Astrocyte (in vitro differentiated cells and primary cell): ENCODE results near the gene F8. TPM values are rescaled to one million over a fixed set of nuclear protein-coding genes. Genes with fewer than 3 reads are reported as not detected.

Source experiments
- DNase-seq: peaks from one replicate; pipeline ENCODE4 v3.0.0-alpha.2; 2010; ENCODE audit warnings: low read depth
- FAIRE-seq: peaks from 2 replicates; lab custom pipeline; 2011; peaks lifted over from hg19 to GRCh38; lab: Jason Lieb, UNC
- H2AFZ ChIP-seq: 2 replicates; pipeline ENCODE4 v1.6.0; 2012; ENCODE audit warnings: low read depth, low read length, inconsistent platforms
- H3K27ac ChIP-seq: 2 replicates; pipeline ENCODE4 v1.5.1; 2011; ENCODE audit warnings: low read depth, low read length, inconsistent platforms
- H3K27me3 ChIP-seq: 2 replicates; pipeline ENCODE4 v1.6.0; 2011; ENCODE audit warnings: low read length, inconsistent platforms; ENCODE audit not compliant: insufficient read depth
- H3K36me3 ChIP-seq: 2 replicates; pipeline ENCODE4 v1.5.1; 2011; ENCODE audit warnings: low read length, inconsistent platforms; ENCODE audit not compliant: insufficient read depth
- H3K4me1 ChIP-seq: 2 replicates; pipeline ENCODE4 v1.5.1; 2011; ENCODE audit warnings: low read length, inconsistent platforms; ENCODE audit not compliant: insufficient read depth
- H3K4me2 ChIP-seq: 2 replicates; pipeline ENCODE4 v1.6.0; 2012; ENCODE audit warnings: low read length, inconsistent platforms
- H3K4me3 ChIP-seq: 2 replicates; pipeline ENCODE4 v1.5.1; 2011; ENCODE audit warnings: low read depth, mild to moderate bottlenecking, low read length, inconsistent platforms; ENCODE audit not compliant: insufficient read depth
- H3K79me2 ChIP-seq: 2 replicates; pipeline ENCODE4 v1.6.0; 2012; ENCODE audit warnings: mild to moderate bottlenecking, low read length, inconsistent platforms; ENCODE audit not compliant: insufficient read depth
- H3K9ac ChIP-seq: 2 replicates; pipeline ENCODE4 v1.6.0; 2012; ENCODE audit warnings: mild to moderate bottlenecking, low read length, inconsistent platforms
- H3K9me3 ChIP-seq: 2 replicates; pipeline ENCODE4 v1.5.1; 2012; ENCODE audit warnings: low read depth, mild to moderate bottlenecking, low read length, inconsistent platforms; ENCODE audit not compliant: insufficient read depth
- H4K20me1 ChIP-seq: 2 replicates; pipeline ENCODE4 v1.6.0; 2012; ENCODE audit warnings: low read length, inconsistent platforms; ENCODE audit not compliant: insufficient read depth
- H3K27ac Mint-ChIP-seq: one replicate; pipeline ENCODE4 v1.8.0; 2021; ENCODE audit warnings: mild to moderate bottlenecking, mixed read lengths; ENCODE audit not compliant: unreplicated experiment
- H3K27me3 Mint-ChIP-seq: one replicate; pipeline ENCODE4 v1.8.0; 2021; ENCODE audit warnings: low read depth, mixed read lengths; ENCODE audit not compliant: unreplicated experiment
- H3K36me3 Mint-ChIP-seq: one replicate; pipeline ENCODE4 v1.8.0; 2021; ENCODE audit warnings: low read depth, mixed read lengths; ENCODE audit not compliant: unreplicated experiment
- H3K4me1 Mint-ChIP-seq: one replicate; pipeline ENCODE4 v1.8.0; 2021; ENCODE audit warnings: low read depth, mixed read lengths; ENCODE audit not compliant: unreplicated experiment
- H3K4me3 Mint-ChIP-seq: one replicate; pipeline ENCODE4 v1.8.0; 2021; ENCODE audit warnings: mild to moderate bottlenecking, moderate library complexity, mixed read lengths; ENCODE audit not compliant: unreplicated experiment
- H3K9me3 Mint-ChIP-seq: one replicate; pipeline ENCODE4 v1.8.0; 2021; ENCODE audit warnings: mild to moderate bottlenecking, mixed read lengths; ENCODE audit not compliant: unreplicated experiment
- EZH2 ChIP-seq: IDR thresholded peaks from 2 replicates; pipeline ENCODE4 v1.6.1; 2012; ENCODE audit warnings: mild to moderate bottlenecking, low read length, inconsistent platforms; ENCODE audit not compliant: insufficient read depth
- total RNA-seq: library from RNA; stranded (reverse); gene quantifications from 2 replicates; pipeline ENCODE4 v1.2.1, GENCODE V29; 2021
- TF ChIP-seq, protein P1 (sequence below): IDR thresholded peaks from 2 replicates; pipeline ENCODE4 v1.5.1; 2011; ENCODE audit warnings: low read depth, mild to moderate bottlenecking, inconsistent platforms, low read length, moderate library complexity; ENCODE audit not compliant: insufficient read depth

The F8 gene
- total RNA-seq, 1 donor from 2014 or later: 2.5 TPM

DNA sequence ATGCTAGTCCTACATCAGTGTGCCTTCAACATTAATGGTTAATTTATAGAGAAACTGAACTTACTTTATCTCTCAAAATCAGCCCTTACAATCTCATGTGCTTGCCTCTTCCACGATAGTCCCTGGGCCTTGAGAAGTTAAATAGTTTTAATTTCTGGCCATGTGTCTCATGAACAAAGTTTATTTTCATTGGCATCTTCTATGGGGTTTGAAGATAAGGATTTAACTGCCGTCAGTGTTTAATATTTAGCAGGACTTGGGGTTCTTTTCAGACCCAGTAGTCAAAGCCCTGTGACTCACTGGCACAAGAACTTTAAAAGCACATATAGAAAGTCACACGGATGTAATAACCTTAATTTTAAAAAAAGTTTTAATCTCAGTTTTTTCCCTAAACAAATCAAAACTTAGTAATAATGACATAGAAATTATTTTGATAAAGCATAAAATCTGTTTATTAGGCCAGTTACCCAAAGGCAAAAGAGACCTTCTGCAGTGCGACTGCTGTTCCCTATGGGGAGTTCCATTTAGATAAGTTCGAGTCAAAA is 207.2 kb downstream of the F8 start:
- H2AFZ ChIP-seq: no peak overlapping the region

DNA sequence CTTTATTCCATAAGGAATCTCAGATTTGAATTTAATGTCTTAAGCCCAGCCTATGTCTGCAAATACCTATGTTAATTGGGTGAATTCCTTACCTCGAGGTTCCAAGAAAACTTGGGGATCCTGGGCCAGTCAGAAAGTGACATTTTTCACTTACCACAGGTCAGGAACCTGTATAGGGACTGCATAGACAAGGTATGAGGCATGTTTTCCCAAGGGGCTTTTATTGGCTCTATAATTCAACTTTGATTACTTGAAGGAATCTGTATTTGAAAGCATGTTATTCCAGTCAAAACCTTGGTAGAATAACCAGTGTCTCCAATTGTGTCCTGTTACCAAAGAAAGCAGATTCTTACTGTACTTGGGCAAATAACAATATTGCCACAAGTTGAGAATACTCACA is 208.7 kb downstream of the F8 start:
- H3K4me2 ChIP-seq: no peak overlapping the region
- no peaks in the 10 kb centered on the region for H3K36me3 ChIP-seq
- no peaks in the 10 kb centered on the region for H4K20me1 ChIP-seq
- FAIRE-seq (peak; percentile 88), DNase-seq (no peak)
- no peaks in the 10 kb centered on the region for H3K79me2 ChIP-seq
- Mint-ChIP-seq H3K9me3 (no peaks in the 10 kb centered on the region), H3K4me1 (no peaks in the 10 kb centered on the region), H3K27me3 (no peaks in the 10 kb centered on the region), H3K36me3 (no peaks in the 10 kb centered on the region), H3K27ac (no peak overlapping the region), H3K4me3 (no peak overlapping the region)
- H3K4me3 ChIP-seq: no peak overlapping the region
- no peak overlapping the region for H3K9ac ChIP-seq
- no peaks in the 10 kb centered on the region for H3K9me3 ChIP-seq
- no peak overlapping the region for H2AFZ ChIP-seq
- H3K4me1 ChIP-seq: no peaks in the 10 kb centered on the region
- H3K27me3 ChIP-seq: no peaks in the 10 kb centered on the region
- no peak for TF ChIP-seq EZH2
- TF ChIP-seq, protein P1, sequence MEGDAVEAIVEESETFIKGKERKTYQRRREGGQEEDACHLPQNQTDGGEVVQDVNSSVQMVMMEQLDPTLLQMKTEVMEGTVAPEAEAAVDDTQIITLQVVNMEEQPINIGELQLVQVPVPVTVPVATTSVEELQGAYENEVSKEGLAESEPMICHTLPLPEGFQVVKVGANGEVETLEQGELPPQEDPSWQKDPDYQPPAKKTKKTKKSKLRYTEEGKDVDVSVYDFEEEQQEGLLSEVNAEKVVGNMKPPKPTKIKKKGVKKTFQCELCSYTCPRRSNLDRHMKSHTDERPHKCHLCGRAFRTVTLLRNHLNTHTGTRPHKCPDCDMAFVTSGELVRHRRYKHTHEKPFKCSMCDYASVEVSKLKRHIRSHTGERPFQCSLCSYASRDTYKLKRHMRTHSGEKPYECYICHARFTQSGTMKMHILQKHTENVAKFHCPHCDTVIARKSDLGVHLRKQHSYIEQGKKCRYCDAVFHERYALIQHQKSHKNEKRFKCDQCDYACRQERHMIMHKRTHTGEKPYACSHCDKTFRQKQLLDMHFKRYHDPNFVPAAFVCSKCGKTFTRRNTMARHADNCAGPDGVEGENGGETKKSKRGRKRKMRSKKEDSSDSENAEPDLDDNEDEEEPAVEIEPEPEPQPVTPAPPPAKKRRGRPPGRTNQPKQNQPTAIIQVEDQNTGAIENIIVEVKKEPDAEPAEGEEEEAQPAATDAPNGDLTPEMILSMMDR: no peak
- no peak overlapping the region for H3K27ac ChIP-seq

More for the DNA sequence above, 207.2 kb downstream of the F8 start:
- H3K9me3 Mint-ChIP-seq: no peaks in the 10 kb centered on the region
- Histone ChIP-seq H3K36me3 (no peaks in the 10 kb centered on the region), H3K9ac (no peak overlapping the region), H4K20me1 (no peaks in the 10 kb centered on the region), H3K4me3 (no peak overlapping the region), H3K27me3 (no peaks in the 10 kb centered on the region), H3K79me2 (no peaks in the 10 kb centered on the region), H3K4me2 (no peak overlapping the region), H3K9me3 (no peaks in the 10 kb centered on the region), H3K27ac (no peak overlapping the region), H3K4me1 (no peaks in the 10 kb centered on the region)
- DNase-seq (peak; percentile 72), FAIRE-seq (peak; percentile 39)
- H3K27ac Mint-ChIP-seq: no peak overlapping the region
- H3K4me1 Mint-ChIP-seq: no peaks in the 10 kb centered on the region
- H3K36me3 Mint-ChIP-seq: no peaks in the 10 kb centered on the region
- no peak overlapping the region for H3K4me3 Mint-ChIP-seq
- H3K27me3 Mint-ChIP-seq: no peaks in the 10 kb centered on the region
- TF ChIP-seq EZH2: no peak
- TF ChIP-seq, protein P1: no peak

DNA sequence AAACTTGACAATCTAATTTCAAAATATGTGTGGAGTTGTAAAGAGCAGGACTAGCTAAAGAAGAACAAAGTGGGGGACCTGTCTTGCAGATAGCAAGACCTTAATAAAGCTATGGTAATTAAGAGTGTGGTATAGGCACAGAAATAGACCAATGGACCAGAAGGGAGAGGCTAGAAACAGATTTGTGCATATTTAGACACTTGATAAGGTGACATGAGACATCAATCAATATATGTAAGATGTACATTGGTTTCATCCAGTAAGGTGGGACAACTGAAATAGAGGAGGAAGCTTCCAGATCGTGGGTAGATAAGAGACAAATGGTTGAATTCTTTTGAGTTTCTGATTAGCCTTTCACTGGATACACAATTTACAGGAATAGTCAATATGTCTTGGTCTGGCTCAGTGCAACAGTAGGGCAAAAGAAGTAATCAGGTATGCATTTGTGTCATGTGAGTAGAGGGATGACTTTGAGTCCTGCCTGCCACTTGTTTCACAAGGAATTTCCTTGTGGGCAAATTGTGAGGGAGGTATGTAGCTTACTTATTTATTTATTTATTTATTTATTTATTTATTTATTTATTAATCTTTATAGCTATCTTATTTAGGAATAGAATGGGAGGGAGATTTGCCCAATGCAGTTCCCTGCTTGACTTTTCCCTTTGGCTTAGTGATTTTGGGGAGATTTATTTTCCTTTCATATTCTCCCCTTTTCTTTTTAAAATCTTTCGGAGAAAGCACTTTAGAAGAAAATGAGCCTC is 210.0 kb downstream of the F8 start:
- Histone ChIP-seq H3K9ac (no peak overlapping the region), H3K79me2 (no peaks in the 10 kb centered on the region), H2AFZ (no peak overlapping the region), H3K27ac (no peak overlapping the region), H3K36me3 (no peaks in the 10 kb centered on the region), H3K4me2 (no peak overlapping the region), H3K27me3 (no peaks in the 10 kb centered on the region), H3K9me3 (no peaks in the 10 kb centered on the region), H4K20me1 (no peaks in the 10 kb centered on the region), H3K4me1 (no peaks in the 10 kb centered on the region), H3K4me3 (no peak overlapping the region)
- no peaks in the 10 kb centered on the region for H3K27me3 Mint-ChIP-seq
- FAIRE-seq (peak; percentile 63), DNase-seq (no peak)
- H3K36me3 Mint-ChIP-seq: no peaks in the 10 kb centered on the region
- no peak overlapping the region for H3K27ac Mint-ChIP-seq
- no peaks in the 10 kb centered on the region for H3K4me1 Mint-ChIP-seq
- H3K9me3 Mint-ChIP-seq: peaks cover 4% of the 10 kb centered on the region
- TF ChIP-seq, protein P1: no peak
- TF ChIP-seq EZH2: no peak
- no peak overlapping the region for H3K4me3 Mint-ChIP-seq
